Suppressor macrophage (primary cell): ENCODE data around the gene NR2F1.
A peak's percentile ranks its signal among the peaks of the same experiment; 100 is the strongest.

ENCODE experiments used
- DNase-seq, 4 experiments: peaks; one replicate each; pipeline ENCODE4 v3.0.0-alpha.2; 2020 to 2022

NR2F1 gene

DNA sequence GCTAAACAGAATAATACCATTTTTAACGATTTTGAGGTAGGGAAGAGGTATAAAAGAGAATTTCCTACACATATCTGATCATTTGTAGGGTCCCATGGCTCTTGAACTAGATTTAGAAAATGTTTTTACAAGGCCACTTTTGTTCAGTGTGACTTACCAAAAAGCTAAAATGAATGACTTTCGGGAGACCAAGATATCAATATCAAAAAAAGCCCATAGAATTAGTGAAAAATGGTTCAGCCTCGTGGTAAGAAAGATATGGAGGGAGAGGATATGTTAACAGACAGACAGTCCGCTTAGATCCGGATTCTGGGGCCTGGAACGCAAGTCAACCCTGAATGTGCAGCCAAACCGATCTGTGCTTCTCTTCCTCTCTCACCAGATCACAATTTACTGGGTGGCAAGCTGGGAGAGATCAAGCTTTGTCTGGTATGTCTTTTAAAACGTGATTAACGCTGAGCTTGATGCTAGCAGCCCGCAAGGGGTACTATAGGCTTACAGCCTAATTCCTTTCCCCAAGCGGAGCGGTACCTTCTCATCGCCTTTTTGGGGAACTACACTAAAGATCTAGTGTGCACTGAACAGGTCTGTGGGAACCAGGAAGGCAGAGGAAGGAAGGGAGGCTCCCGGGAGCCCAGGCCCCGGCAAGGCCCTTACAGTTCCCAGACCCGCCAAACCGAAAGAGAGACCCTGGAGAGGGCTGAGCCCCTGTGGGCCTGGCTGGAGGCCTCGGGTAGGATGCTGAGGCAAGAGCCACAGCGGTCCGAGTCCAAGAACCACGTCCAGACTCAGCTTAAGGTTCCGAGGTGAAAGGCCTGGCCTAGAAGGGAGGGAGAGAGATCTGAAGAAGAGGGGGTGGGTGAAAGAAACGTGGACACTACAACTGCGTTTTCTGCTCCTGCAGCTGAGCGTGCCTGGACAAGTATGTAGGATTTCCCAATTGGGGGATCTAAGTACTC lies 4.9 kb upstream of the NR2F1 start:
- no peak for DNase-seq

DNA sequence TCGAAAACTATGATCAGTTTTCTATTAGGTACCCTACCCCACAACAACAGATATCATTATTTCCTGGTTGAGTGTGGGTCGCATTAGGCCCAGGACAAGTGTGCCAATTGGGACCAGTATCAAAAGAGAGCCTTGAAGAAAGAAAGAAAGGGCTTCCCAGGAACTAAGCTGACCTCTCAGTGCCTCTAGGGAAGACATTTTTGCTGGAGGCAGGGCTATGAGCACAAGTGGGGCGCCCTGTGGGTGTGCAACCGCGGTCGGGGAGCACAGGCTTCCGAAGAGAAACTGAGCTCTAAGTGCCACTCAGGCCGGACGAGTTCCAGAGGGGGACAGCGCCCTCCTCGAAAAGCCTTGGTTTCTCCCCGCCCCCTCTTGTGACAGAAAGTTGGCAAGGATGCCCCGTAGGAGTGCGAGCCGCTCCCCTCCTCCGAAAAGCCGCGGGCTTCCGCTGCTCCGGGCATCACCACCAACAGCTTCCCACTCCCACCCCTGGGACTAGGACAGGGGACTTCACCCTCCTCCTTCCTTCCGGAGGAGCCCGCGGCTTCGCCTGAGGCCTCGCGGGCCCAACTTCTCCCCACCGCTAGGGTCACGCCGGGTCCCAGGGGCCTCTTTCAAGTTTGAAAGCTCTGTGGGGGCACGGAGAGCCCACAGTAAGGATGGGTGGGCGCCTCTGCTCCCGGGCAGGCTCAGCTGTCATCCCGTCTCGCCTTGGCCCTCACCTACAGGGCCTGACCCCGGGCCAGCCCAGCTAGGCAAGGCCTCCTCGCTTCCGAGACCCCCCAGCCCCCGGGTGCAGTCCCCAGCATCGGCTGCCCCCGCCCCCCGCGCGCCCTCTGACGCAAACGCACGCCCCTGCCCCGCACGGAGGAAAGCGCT lies 4.0 kb upstream of the NR2F1 start:
- peak in 3 of 4 experiments; percentile 30 to 35 (median 32) for DNase-seq

DNA sequence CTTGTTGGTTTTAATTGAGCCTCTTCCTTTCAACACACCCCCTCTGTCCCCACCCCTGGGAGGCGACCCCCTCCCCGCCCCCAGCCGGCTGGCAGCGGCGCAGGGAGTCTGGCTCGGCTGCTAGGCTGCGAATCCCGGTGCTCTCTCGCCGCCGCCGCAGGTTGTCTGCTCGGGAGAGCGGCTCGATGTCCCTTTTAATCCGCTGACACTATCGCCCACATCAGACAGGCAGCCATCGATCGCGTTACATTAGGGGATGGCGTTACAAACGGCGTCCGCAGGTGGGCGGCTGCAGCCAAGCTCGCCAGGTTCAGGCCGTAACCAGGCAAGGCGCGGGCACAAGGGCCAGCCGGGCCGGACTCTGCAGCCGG lies 3.3 kb upstream of the NR2F1 start:
- DNase-seq: peak in 2 of 4 experiments; percentile 28 to 29

- peak in 2 of 4 experiments; percentile 36 to 49 for DNase-seq
These were observed 2.7 kb upstream of the NR2F1 start for GRCh38 chr5:93580063-93580926.

GRCh38 chr5:93580927-93581445 lies 2.0 kb upstream of the NR2F1 start, which contains the start of gene NR2F1-AS1:
Gene NR2F1-AS1, minus strand, starts transcription at chr5:93581219.
- peak in 1 of 4 experiments; percentile 23 for DNase-seq

- DNase-seq: no peak
These were observed 907 bp upstream of the NR2F1 start for GRCh38 chr5:93582167-93582462.

DNA sequence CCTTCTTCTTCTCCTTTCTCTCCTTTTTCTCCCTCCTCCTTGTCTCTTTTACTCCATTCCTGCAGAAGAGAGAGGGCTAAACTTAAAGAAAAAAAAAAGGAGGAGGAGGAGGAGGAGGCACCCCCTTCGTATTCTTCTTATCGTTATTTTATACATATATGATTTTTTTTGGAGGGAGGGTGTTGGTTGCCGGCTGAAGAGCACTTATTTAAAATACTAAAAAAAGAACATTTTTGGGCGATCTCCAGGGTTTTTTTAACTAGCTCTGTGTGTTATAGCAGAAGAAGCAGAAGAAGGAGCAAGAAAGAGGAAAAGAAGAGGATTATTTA lies 381 bp downstream of the NR2F1 start:
- DNase-seq: no peak

- peak; percentile 28 to 79 (median 60) for DNase-seq
These were observed 960 bp downstream of the NR2F1 start for GRCh38 chr5:93583768-93584595.

GRCh38 chr5:93584596-93585040 lies 1.6 kb downstream of the NR2F1 start:
- peak in 2 of 4 experiments; percentile 35 to 49 for DNase-seq

GRCh38 chr5:93585041-93585766 lies 2.2 kb downstream of the NR2F1 start:
- DNase-seq: peak in 3 of 4 experiments; percentile 24 to 38 (median 29)

DNA sequence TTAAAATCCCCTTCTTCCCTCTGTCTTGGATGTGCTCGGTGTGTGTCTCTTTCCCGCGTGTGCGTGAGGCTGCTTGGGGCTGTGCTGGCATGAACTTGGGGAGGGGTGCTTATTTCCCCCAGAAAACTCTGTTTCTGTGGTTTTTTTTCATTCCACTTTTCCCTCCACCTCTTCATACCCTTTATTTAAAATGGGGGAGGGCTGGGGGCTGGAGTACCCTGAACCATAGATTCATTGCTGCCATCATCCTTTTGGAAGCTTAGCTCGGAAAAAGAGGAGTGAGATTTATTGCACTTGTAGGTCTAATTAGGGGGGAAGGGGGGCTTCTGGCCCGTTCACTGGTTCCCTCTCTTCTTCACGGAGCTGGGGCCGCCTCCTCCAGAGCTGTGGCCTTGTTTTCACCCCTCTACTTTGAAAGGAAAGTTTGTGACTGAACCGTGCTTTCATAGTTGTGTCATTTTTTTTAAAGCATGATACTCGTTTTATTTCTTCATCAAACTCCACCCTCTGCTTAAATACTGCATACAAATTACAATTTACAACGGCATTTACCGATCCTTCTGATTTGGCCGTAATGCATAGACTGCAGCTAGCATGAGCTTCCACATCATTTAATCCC lies 2.9 kb downstream of the NR2F1 start:
- no peak for DNase-seq

- DNase-seq: no peak
These were observed 3.9 kb downstream of the NR2F1 start for GRCh38 chr5:93586736-93587596.

- no peak for DNase-seq
These were observed 4.8 kb downstream of the NR2F1 start for GRCh38 chr5:93587597-93588351.

- no peak for DNase-seq
These were observed 5.5 kb downstream of the NR2F1 start for GRCh38 chr5:93588352-93589151.

GRCh38 chr5:93589152-93589828 lies 6.3 kb downstream of the NR2F1 start:
- DNase-seq: no peak

DNA sequence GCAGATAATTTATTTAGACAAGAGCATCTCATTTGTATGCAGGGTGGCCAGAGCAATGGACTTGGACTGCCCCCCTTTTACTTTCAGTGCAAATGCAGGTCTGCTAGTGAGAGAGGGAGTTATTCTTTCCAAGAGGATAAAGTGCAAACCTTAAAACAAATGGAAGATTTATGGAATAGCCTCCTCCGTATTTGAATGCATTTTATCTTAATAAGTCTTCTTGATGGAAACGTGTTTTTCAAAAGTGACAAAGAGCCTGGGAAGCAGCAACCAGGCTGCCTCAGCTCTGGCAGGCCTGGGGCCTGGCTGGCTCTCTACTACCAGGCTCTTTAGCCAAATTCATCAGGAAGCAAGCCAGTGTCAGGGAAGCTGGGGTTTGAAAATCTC lies 6.8 kb downstream of the NR2F1 start:
- DNase-seq: no peak

DNA sequence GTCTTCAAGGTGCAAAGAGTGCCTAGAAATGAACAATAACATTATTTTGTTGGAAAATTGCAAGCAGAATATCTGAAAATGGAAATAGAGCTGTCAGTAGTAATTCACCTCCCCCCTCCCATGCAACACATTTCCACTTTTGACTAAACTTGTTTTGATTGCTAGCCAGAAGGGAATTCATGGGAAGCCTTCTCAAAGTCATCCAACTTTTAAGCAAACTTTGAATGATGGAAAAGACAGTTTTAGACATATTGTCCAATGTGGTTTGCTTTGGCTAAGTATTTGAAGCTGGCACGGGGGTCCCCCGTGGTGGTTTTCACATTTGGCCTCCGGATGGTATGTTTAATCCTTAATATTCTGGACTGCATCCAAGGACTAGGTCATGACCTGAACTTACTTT lies 7.5 kb downstream of the NR2F1 start:
- no peak for DNase-seq
